Measurements from ENCODE around the gene PRKG1.

DNA sequence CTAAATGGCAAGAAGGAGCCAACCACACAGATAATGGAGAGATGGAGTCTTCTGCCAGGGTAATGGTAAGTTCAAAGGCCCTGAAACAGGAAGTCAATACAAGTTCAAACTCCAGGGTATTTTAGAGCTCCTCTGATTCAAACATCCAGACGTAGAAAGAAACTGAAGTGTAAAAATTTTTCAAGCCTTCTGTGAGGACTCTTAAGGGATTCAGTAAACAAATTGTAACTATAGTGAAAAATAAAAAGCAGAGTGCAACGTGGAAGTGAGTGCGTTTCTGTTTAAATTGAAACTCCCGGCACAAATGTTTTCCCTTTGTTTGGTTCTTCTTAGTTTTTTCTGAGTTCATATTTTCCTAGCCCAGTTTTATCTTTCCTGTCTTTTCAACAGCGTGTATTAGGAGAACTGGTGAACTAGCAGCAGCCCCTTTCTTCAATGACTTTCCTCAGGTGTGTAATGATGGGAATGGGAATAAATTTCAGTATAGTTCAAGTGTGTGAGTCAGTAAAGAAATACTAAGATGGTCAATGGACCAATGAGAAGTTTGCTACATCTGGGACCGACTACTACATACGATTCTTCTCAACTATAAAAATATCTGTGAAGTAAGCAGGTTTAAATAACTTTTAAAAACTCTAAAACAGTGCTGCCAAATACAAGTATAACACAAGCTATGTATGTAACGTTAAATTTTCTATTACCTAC, 326.3 kb downstream of the PRKG1 start:
- TF ChIP-seq, protein P1, sequence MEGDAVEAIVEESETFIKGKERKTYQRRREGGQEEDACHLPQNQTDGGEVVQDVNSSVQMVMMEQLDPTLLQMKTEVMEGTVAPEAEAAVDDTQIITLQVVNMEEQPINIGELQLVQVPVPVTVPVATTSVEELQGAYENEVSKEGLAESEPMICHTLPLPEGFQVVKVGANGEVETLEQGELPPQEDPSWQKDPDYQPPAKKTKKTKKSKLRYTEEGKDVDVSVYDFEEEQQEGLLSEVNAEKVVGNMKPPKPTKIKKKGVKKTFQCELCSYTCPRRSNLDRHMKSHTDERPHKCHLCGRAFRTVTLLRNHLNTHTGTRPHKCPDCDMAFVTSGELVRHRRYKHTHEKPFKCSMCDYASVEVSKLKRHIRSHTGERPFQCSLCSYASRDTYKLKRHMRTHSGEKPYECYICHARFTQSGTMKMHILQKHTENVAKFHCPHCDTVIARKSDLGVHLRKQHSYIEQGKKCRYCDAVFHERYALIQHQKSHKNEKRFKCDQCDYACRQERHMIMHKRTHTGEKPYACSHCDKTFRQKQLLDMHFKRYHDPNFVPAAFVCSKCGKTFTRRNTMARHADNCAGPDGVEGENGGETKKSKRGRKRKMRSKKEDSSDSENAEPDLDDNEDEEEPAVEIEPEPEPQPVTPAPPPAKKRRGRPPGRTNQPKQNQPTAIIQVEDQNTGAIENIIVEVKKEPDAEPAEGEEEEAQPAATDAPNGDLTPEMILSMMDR (IDR thresholded peaks at IDR 0.05; ENCODE audit: low read depth, low read length, missing input control), result no peak
- TF ChIP-seq, protein P2, sequence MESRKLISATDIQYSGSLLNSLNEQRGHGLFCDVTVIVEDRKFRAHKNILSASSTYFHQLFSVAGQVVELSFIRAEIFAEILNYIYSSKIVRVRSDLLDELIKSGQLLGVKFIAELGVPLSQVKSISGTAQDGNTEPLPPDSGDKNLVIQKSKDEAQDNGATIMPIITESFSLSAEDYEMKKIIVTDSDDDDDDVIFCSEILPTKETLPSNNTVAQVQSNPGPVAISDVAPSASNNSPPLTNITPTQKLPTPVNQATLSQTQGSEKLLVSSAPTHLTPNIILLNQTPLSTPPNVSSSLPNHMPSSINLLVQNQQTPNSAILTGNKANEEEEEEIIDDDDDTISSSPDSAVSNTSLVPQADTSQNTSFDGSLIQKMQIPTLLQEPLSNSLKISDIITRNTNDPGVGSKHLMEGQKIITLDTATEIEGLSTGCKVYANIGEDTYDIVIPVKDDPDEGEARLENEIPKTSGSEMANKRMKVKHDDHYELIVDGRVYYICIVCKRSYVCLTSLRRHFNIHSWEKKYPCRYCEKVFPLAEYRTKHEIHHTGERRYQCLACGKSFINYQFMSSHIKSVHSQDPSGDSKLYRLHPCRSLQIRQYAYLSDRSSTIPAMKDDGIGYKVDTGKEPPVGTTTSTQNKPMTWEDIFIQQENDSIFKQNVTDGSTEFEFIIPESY (IDR thresholded peaks at IDR 0.05), result no peak
- TF ChIP-seq YY1 (IDR thresholded peaks at IDR 0.05), result no peak
- no peak for TF ChIP-seq RAD21 (IDR thresholded peaks at IDR 0.05)
- no peak for TF ChIP-seq TAF1 (conservative IDR thresholded peaks at IDR 0.05)
